ENCODE measurements around the gene ABCA12. TPM values are rescaled to one million over a fixed set of nuclear protein-coding genes. Genes with fewer than 3 reads are reported as not detected.

ABCA12 gene
- total RNA-seq, 2 experiments from 2014 or later, result not detected

DNA sequence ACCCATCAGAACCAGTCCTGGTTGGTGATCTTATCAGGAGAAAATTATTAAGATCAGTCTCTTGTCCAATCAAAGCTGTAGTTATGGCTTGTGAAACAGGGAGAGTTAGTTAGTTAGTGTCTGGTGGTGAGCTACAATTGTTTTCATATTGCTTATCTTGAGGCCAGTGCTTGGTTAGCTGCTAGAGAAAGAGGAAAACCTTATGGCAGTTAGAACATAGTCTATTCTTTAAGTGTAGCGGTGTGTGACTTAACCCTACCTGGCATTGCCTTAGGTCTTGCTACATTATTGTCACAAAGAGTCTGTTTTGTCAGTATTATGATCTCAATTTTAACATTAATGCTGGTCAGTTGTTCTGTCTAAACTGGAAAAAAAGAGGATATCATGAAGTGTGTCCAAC lies 11.5 kb upstream of the ABCA12 start:
- no peaks in the 10 kb centered on the region for H3K36me3 Mint-ChIP-seq (ENCODE audit: low read depth)
- H3K4me3 Mint-ChIP-seq, result no peak overlapping the region

DNA sequence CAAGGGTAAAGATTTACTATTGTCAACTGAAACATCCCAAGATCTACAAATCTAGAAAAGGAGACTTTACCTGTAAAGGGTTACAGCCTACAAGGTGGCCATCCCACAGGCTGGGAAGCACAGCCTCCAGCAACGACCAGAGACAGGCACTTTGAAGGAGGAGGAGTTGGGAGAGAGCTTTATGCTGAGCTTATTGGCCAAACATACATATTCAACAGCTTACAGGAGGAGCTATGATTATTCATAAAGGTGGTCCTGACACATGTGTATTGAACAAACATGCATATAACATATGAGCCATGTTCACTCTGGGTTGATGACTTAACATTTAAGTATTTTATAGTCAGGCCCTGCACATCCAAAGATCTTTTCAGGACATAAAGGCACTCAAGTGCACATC lies 11.1 kb upstream of the ABCA12 start:
- Histone ChIP-seq H3K4me1 (ENCODE audit: insufficient read depth, low read length) (no peaks in the 10 kb centered on the region), H3K27ac (ENCODE audit: low read depth in 1 of 2, low read length in 2 of 2) (no peak overlapping the region), H3K9me3 (ENCODE audit: control insufficient read depth in 1 of 2, insufficient read depth in 1 of 2, low read length in 2 of 2) (no peaks in the 10 kb centered on the region), H3K4me3 (ENCODE audit: low read length) (no peak overlapping the region), H3K27me3 (ENCODE audit: control insufficient read depth in 1 of 2, insufficient read depth in 2 of 2, low read length in 2 of 2) (no peaks in the 10 kb centered on the region), H3K36me3 (ENCODE audit: insufficient read depth, low read length) (no peaks in the 10 kb centered on the region)
- no peak for DNase-seq
- H3K36me3 Mint-ChIP-seq (ENCODE audit: low read depth), result no peaks in the 10 kb centered on the region
- no peaks in the 10 kb centered on the region for H3K9me3 Mint-ChIP-seq
- no peaks in the 10 kb centered on the region for H3K27me3 Mint-ChIP-seq
- H3K4me1 Mint-ChIP-seq (ENCODE audit: low read depth), result no peaks in the 10 kb centered on the region
- POLR2A ChIA-PET, result no interaction called here
- no peak overlapping the region for H3K4me3 Mint-ChIP-seq
- CTCF ChIA-PET, result interaction anchor here (0.9 kb wide), 1 partner anchor 17 kb away, joined by 3 read pairs; no protein-coding TSS in a partner anchor
- ATAC-seq (ENCODE audit: poor library complexity), result no peak
- intact Hi-C loops (cut with DNase I, micrococcal nuclease), result no loop called here
- H3K27ac Mint-ChIP-seq, result no peak overlapping the region
- TF ChIP-seq, protein P1, sequence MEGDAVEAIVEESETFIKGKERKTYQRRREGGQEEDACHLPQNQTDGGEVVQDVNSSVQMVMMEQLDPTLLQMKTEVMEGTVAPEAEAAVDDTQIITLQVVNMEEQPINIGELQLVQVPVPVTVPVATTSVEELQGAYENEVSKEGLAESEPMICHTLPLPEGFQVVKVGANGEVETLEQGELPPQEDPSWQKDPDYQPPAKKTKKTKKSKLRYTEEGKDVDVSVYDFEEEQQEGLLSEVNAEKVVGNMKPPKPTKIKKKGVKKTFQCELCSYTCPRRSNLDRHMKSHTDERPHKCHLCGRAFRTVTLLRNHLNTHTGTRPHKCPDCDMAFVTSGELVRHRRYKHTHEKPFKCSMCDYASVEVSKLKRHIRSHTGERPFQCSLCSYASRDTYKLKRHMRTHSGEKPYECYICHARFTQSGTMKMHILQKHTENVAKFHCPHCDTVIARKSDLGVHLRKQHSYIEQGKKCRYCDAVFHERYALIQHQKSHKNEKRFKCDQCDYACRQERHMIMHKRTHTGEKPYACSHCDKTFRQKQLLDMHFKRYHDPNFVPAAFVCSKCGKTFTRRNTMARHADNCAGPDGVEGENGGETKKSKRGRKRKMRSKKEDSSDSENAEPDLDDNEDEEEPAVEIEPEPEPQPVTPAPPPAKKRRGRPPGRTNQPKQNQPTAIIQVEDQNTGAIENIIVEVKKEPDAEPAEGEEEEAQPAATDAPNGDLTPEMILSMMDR (IDR thresholded peaks at IDR 0.05), result no peak

More for the DNA sequence above, 11.5 kb upstream of the ABCA12 start:
- TF ChIP-seq, protein P1 (IDR thresholded peaks at IDR 0.05), result no peak
- no peak overlapping the region for H3K27ac Mint-ChIP-seq
- intact Hi-C loops (cut with DNase I, micrococcal nuclease), result no loop called here
- no peak overlapping the region for H3K4me3 ChIP-seq (ENCODE audit: low read length)
- H3K4me1 ChIP-seq (ENCODE audit: insufficient read depth, low read length), result no peaks in the 10 kb centered on the region
- ChIA-PET POLR2A (no interaction called here), CTCF (interaction anchor here (0.9 kb wide), 1 partner anchor 17 kb away, joined by 3 read pairs; no protein-coding TSS in a partner anchor)
- H3K36me3 ChIP-seq (ENCODE audit: insufficient read depth, low read length), result no peaks in the 10 kb centered on the region
- H3K27me3 ChIP-seq (ENCODE audit: control insufficient read depth in 1 of 2, insufficient read depth in 2 of 2, low read length in 2 of 2), result no peaks in the 10 kb centered on the region
- H3K4me1 Mint-ChIP-seq (ENCODE audit: low read depth), result no peaks in the 10 kb centered on the region
- no peak for ATAC-seq (ENCODE audit: poor library complexity)
- no peaks in the 10 kb centered on the region for H3K9me3 ChIP-seq (ENCODE audit: control insufficient read depth in 1 of 2, insufficient read depth in 1 of 2, low read length in 2 of 2)
- H3K27ac ChIP-seq (ENCODE audit: low read depth in 1 of 2, low read length in 2 of 2), result no peak overlapping the region
- DNase-seq, result no peak
- H3K9me3 Mint-ChIP-seq, result no peaks in the 10 kb centered on the region
- no peaks in the 10 kb centered on the region for H3K27me3 Mint-ChIP-seq

DNA sequence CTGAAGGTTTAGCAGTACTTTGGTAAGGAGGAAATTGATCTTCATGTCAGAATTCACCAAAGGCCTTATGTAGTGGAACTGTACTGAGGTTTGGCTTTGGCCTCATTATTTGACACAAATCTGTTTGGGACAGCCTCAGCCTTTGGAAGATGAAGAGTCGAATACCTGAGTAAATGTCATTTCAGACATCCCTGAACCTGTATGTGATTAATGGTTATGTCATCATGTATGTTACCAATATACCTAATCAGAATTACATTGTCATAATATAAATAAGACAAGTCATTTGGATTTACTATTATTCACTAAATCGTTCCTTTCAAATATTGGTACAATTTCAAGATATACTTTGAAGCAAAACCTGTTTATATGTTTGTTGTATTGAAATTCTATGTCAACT lies 10.6 kb upstream of the ABCA12 start:
- Histone ChIP-seq H3K9me3 (ENCODE audit: control insufficient read depth in 1 of 2, insufficient read depth in 1 of 2, low read length in 2 of 2) (no peaks in the 10 kb centered on the region), H3K4me1 (ENCODE audit: insufficient read depth, low read length) (no peaks in the 10 kb centered on the region), H3K4me3 (ENCODE audit: low read length) (no peak overlapping the region), H3K27me3 (ENCODE audit: control insufficient read depth in 1 of 2, insufficient read depth in 2 of 2, low read length in 2 of 2) (no peaks in the 10 kb centered on the region), H3K27ac (ENCODE audit: low read depth in 1 of 2, low read length in 2 of 2) (no peak overlapping the region), H3K36me3 (ENCODE audit: insufficient read depth, low read length) (no peaks in the 10 kb centered on the region)
- DNase-seq (no peak), ATAC-seq (ENCODE audit: poor library complexity) (no peak)
- ChIA-PET CTCF (no interaction called here), POLR2A (no interaction called here)
- H3K4me1 Mint-ChIP-seq (ENCODE audit: low read depth), result no peaks in the 10 kb centered on the region
- H3K4me3 Mint-ChIP-seq, result no peak overlapping the region
- intact Hi-C loops (cut with DNase I, micrococcal nuclease), result no loop called here
- H3K27me3 Mint-ChIP-seq, result peaks cover 1% of the 10 kb centered on the region
- no peaks in the 10 kb centered on the region for H3K36me3 Mint-ChIP-seq (ENCODE audit: low read depth)
- TF ChIP-seq, protein P1 (IDR thresholded peaks at IDR 0.05), result no peak
- H3K27ac Mint-ChIP-seq, result no peak overlapping the region
- no peaks in the 10 kb centered on the region for H3K9me3 Mint-ChIP-seq
